ENCODE data around the gene TSC2. TPM values are rescaled to one million over a fixed set of nuclear protein-coding genes. Genes with fewer than 3 reads are reported as not detected.

TSC2 gene
- total and polyA plus RNA-seq, 9 of the 15 experiments (the other 6 are each of a cell fraction or from before 2014, with no cell fraction given) = 1.3 to 68.1 (median 16.6) TPM

DNA sequence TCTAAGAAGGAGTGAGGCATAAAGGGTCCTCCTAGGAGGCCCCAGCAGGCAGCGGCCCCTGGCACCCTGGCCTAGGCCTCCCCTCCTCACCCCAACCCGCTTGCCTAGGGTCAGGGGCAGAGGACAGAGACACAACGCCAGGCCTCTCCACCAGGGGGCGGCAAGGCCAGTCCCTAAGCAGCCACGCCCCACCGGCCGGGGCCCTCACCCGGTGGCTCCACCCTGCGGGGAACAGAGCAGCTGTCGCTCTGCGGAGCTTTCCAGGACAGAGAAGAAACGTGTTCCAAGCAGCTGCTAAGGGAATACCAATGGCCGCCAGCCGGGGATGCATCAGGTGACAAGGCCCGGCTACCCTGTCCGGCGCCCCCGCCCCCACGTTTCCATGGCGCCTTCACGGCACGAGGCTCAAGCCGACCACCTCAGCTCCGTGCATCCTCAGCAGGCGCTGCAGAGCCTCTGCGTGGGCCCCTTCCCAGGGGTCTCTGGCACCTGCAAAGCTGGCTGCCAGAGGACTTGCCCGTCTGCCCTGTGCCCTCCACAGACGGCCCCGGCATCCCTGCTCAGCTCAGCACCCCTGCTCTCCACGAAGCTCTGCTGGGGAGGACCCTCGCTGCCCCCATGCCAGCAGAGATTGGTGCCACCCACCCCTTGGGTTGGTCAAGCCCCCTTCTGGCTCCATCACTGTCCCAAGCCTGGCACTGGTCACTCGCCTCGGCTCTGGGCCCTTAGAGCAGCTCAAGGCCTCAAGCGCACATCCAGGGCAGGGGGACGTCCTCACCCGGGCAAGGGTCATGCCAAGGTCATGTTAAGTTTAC lies 43.8 kb upstream of the TSC2 start (continued):
- TF ChIP-seq, protein P1, sequence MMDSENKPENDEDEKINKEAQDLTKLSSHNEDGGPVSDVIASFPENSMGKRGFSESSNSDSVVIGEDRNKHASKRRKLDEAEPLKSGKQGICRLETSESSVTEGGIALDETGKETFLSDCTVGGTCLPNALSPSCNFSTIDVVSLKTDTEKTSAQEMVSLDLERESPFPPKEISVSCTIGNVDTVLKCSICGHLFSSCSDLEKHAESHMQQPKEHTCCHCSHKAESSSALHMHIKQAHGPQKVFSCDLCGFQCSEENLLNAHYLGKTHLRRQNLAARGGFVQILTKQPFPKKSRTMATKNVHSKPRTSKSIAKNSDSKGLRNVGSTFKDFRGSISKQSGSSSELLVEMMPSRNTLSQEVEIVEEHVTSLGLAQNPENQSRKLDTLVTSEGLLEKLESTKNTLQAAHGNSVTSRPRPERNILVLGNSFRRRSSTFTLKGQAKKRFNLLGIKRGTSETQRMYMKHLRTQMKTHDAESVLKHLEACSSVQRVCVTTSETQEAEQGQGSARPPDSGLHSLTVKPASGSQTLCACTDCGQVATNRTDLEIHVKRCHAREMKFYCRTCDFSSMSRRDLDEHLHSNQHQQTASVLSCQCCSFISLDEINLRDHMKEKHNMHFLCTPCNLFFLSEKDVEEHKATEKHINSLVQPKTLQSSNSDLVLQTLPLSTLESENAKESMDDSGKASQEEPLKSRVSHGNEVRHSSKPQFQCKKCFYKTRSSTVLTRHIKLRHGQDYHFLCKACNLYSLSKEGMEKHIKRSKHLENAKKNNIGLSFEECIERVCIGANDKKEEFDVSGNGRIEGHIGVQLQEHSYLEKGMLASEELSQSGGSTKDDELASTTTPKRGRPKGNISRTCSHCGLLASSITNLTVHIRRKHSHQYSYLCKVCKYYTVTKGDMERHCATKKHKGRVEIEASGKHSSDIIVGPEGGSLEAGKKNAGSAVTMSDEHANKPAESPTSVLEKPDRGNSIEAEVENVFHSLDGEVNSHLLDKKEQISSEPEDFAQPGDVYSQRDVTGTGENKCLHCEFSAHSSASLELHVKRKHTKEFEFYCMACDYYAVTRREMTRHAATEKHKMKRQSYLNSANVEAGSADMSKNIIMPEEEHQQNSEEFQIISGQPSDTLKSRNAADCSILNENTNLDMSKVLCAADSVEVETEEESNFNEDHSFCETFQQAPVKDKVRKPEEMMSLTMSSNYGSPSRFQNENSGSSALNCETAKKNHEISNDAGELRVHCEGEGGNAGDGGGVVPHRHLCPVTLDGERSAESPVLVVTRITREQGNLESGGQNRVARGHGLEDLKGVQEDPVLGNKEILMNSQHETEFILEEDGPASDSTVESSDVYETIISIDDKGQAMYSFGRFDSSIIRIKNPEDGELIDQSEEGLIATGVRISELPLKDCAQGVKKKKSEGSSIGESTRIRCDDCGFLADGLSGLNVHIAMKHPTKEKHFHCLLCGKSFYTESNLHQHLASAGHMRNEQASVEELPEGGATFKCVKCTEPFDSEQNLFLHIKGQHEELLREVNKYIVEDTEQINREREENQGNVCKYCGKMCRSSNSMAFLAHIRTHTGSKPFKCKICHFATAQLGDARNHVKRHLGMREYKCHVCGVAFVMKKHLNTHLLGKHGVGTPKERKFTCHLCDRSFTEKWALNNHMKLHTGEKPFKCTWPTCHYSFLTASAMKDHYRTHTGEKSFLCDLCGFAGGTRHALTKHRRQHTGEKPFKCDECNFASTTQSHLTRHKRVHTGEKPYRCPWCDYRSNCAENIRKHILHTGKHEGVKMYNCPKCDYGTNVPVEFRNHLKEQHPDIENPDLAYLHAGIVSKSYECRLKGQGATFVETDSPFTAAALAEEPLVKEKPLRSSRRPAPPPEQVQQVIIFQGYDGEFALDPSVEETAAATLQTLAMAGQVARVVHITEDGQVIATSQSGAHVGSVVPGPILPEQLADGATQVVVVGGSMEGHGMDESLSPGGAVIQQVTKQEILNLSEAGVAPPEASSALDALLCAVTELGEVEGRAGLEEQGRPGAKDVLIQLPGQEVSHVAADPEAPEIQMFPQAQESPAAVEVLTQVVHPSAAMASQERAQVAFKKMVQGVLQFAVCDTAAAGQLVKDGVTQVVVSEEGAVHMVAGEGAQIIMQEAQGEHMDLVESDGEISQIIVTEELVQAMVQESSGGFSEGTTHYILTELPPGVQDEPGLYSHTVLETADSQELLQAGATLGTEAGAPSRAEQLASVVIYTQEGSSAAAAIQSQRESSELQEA (IDR thresholded peaks at IDR 0.05; ENCODE audit: low read depth) = no peak
- TF ChIP-seq TRIM28 (IDR thresholded peaks at IDR 0.05) (peak; percentile 65; the same call in 1 of the 2 replicates), SMAD4 (CRISPR knock-in tag; conservative IDR thresholded peaks at IDR 0.05) (peak; percentile 66; the same call in 1 of the 2 replicates), CBX1 (IDR thresholded peaks at IDR 0.05; ENCODE audit: low read depth) (0 out of 2 replicates have a peak, but pooled peaks have one; percentile 68), SREBF2 (CRISPR knock-in tag; IDR thresholded peaks at IDR 0.05) (no peak), ELF4 (CRISPR knock-in tag; IDR thresholded peaks at IDR 0.05) (no peak), TARDBP (IDR thresholded peaks at IDR 0.05) (no peak), MCM5 (IDR thresholded peaks at IDR 0.05; ENCODE audit: low read depth) (no peak)
- TF ChIP-seq, protein P2, sequence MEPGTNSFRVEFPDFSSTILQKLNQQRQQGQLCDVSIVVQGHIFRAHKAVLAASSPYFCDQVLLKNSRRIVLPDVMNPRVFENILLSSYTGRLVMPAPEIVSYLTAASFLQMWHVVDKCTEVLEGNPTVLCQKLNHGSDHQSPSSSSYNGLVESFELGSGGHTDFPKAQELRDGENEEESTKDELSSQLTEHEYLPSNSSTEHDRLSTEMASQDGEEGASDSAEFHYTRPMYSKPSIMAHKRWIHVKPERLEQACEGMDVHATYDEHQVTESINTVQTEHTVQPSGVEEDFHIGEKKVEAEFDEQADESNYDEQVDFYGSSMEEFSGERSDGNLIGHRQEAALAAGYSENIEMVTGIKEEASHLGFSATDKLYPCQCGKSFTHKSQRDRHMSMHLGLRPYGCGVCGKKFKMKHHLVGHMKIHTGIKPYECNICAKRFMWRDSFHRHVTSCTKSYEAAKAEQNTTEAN (CRISPR knock-in tag; IDR thresholded peaks at IDR 0.05) = 0 out of 2 replicates have a peak, but pooled peaks have one; percentile 21
- TF ChIP-seq, protein P3, sequence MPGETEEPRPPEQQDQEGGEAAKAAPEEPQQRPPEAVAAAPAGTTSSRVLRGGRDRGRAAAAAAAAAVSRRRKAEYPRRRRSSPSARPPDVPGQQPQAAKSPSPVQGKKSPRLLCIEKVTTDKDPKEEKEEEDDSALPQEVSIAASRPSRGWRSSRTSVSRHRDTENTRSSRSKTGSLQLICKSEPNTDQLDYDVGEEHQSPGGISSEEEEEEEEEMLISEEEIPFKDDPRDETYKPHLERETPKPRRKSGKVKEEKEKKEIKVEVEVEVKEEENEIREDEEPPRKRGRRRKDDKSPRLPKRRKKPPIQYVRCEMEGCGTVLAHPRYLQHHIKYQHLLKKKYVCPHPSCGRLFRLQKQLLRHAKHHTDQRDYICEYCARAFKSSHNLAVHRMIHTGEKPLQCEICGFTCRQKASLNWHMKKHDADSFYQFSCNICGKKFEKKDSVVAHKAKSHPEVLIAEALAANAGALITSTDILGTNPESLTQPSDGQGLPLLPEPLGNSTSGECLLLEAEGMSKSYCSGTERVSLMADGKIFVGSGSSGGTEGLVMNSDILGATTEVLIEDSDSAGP (CRISPR knock-in tag; IDR thresholded peaks at IDR 0.05) = 0 out of 2 replicates have a peak, but pooled peaks have one; percentile 31
- TF ChIP-seq, protein P4, sequence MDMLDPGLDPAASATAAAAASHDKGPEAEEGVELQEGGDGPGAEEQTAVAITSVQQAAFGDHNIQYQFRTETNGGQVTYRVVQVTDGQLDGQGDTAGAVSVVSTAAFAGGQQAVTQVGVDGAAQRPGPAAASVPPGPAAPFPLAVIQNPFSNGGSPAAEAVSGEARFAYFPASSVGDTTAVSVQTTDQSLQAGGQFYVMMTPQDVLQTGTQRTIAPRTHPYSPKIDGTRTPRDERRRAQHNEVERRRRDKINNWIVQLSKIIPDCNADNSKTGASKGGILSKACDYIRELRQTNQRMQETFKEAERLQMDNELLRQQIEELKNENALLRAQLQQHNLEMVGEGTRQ (CRISPR knock-in tag; IDR thresholded peaks at IDR 0.05) = peak; percentile 42; the same call in 1 of the 2 replicates
- TF ChIP-seq, protein P5, sequence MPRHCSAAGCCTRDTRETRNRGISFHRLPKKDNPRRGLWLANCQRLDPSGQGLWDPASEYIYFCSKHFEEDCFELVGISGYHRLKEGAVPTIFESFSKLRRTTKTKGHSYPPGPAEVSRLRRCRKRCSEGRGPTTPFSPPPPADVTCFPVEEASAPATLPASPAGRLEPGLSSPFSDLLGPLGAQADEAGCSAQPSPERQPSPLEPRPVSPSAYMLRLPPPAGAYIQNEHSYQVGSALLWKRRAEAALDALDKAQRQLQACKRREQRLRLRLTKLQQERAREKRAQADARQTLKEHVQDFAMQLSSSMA (CRISPR knock-in tag; IDR thresholded peaks at IDR 0.05) = no peak
- TF ChIP-seq, protein P6, sequence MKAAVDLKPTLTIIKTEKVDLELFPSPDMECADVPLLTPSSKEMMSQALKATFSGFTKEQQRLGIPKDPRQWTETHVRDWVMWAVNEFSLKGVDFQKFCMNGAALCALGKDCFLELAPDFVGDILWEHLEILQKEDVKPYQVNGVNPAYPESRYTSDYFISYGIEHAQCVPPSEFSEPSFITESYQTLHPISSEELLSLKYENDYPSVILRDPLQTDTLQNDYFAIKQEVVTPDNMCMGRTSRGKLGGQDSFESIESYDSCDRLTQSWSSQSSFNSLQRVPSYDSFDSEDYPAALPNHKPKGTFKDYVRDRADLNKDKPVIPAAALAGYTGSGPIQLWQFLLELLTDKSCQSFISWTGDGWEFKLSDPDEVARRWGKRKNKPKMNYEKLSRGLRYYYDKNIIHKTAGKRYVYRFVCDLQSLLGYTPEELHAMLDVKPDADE (conservative IDR thresholded peaks at IDR 0.05; ENCODE audit: control insufficient read depth, low read depth, low read length) = peak; percentile 87

Data from K562 (cell line).